Measurements from ENCODE around the gene ARF5.

The ARF5 gene

DNA sequence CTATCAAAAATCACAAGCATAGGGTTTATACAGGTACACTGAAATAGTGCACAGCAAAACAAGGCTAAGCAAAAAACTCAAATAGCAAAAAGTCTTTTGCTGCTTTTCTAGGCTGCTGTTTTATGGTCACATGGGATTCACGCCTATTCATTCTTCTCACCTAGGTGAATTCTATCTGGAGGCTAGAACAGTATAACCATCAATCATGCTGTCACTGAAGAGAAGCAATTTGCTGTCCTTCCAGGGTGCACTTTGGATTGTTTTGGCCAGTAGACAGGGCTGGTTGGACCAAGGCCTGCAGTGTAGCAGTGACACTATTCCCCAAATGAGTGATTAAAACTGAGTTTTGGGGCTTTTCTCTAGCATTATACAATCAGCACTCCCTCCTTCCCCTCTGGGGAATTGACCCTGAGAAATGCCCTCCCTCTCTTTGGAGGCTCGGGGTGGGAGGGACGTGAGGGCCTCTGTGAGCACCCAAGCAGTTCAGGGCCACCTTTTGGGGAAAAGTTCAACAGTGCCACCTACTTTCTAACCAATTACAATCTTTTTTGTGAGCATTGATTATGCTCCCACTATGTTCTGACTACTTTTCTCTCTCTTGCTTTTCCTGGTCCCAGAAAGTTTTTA, 47.6 kb downstream of the ARF5 start:
- TF ChIP-seq POLR2A (IDR thresholded peaks at IDR 0.05; ENCODE audit: low read length) (no peak), GATA1 (IDR thresholded peaks at IDR 0.05; ENCODE audit: low read depth, low read length) (no peak)
- DNase-seq = no peak

DNA sequence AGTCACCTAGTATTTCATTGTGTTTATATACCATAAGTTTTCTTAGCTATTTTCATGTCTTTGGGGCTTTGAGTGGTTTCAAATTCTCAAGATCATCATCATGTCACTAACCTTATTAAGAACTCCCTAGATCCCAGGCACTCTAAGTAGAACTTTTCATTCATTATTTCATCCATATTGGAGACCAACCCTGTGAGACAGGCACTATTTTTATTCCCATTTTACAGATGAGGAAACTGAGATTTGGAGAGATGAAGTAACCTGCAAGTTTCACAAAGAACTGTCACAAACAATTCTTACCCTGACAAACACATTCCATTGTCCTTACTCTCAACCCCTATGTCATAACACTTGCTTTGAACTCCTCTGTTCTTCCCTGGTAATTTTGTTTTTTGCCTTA, 50.0 kb downstream of the ARF5 start:
- TF ChIP-seq GATA1 (IDR thresholded peaks at IDR 0.05; ENCODE audit: low read depth, low read length) = no peak
- no peak for TF ChIP-seq POLR2A (IDR thresholded peaks at IDR 0.05; ENCODE audit: low read length)
- DNase-seq = no peak
